ENCODE measurements around the gene OR51I2.
A peak's percentile ranks its signal among the peaks of the same experiment; 100 is the strongest.

OR51I2 gene, protein sequence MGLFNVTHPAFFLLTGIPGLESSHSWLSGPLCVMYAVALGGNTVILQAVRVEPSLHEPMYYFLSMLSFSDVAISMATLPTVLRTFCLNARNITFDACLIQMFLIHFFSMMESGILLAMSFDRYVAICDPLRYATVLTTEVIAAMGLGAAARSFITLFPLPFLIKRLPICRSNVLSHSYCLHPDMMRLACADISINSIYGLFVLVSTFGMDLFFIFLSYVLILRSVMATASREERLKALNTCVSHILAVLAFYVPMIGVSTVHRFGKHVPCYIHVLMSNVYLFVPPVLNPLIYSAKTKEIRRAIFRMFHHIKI

DNA sequence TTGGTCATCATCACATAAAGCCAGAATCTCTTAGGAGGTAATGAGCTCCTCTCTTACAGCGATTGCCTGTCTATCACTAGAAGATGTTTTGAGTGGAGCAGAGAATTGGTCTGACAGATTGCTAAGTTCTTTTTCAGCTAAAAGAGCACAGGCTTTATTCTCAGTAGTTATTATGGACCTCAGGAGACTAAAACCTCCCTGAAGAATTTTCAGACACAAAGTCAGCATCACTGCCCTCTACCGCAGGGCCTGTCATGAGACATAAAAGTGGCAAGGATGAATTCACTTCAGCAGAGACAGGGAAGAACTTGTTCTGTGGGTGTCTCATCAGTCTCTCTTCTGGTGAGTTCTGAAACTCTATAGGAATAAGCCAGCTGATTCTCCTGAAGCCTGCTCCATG lies at the start of gene OR51I2:
Gene OR51I2, plus strand, starts transcription at position 301 of the 400 bp plus-strand sequence. CDS start 4,166 bp downstream, outside the sequence.
- no peak for DNase-seq

- no peak for DNase-seq
These were observed 44.0 kb upstream of the OR51I2 start for GRCh38 chr11:5405173-5405572.

GRCh38 chr11:5420993-5421392 lies 28.1 kb upstream of the OR51I2 start:
- DNase-seq: no peak

DNA sequence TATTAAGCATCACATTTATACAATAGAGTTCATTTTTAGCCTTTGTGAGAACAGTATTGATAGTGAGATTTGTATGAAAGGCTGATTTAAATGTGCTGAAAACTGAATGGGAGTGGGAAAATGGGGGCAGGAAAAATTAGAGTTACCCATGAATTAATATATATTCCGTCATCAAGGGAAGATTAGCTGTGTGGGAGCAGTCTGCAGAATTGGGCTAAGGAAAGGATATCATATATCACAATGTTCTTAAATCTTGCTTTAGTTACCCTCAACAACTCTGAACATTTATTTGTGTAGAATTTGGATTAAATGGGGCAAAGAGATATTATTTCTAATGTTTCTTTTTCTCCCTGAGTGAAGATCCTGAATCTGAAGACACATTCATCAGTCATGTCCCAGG lies 27.3 kb upstream of the OR51I2 start, which contains the start of gene OR51Q1:
Gene OR51Q1, plus strand, starts transcription at position 301 of the 400 bp plus-strand sequence. Its CDS starts 90 bp downstream, at position 391.
- DNase-seq: no peak

DNA sequence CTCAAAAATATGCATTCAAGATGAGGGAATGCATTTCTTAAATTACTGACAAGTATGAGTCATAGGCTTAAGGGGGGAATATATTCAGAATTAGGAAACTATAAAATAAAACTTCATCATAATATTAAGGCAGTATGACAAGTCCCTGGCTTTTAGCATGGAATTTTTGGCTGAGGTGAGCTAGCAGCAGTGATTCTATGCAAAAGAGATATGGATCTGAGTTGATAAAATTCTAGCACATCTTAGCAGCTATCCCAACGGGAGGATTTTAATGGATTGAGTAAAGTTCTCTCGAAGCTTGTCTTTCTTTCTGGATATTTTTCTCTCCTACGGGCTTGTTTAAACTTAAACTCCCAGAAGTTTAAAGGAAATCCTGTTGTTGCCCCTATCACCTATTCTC lies 26.0 kb upstream of the OR51I2 start:
- no peak for DNase-seq

- DNase-seq: no peak
These were observed 7.7 kb upstream of the OR51I2 start, which contains the start of gene OR51I1 for GRCh38 chr11:5441414-5441813. Gene OR51I1 (minus strand): TSS chr11:5441514. CDS start chr11:5441514, 0 bp downstream.

- no peak for DNase-seq
These were observed 5.2 kb upstream of the OR51I2 start for GRCh38 chr11:5443835-5444393.

DNA sequence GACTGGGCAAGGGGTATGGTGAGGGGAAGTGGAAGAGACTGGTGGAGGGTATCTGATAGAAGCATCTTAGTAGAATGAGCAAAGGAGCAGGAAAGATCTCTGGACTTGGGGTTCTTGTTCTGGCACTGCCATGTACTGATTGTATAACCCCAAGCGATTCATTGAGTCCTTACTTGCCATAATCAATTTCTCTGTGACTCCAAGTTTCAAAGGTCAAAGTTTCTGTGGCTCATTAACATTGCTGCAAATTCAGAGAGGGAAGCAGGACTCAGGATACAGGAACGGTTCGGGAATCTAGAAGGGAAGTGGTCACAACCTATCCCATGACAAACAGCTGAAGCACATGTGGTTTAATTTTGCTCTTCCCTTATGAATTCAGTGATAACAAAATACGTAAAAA lies 309 bp downstream of the OR51I2 start:
- DNase-seq: no peak

GRCh38 chr11:5460983-5461621 lies 12.0 kb downstream of the OR51I2 start:
- DNase-seq: no peak

DNA sequence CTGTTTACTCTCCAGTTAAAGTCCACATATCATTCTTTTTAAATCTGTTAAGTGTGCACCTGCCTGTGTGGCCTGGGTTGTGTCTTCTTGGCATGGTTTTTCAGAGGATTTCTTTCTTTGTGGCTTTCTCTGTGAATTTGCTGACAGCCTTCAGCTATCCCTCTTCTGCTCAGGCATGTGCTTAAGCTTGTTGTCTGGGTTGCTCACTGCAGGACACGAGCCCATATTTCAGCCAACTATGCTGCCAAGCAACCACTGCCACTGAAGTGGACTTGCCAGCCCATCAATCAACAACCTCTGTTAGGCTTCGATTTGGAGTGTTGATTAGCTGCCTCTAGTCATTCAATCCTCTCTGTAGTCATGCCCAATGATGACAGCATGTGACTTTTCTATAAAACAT lies 18.4 kb downstream of the OR51I2 start:
- no peak for DNase-seq

DNA sequence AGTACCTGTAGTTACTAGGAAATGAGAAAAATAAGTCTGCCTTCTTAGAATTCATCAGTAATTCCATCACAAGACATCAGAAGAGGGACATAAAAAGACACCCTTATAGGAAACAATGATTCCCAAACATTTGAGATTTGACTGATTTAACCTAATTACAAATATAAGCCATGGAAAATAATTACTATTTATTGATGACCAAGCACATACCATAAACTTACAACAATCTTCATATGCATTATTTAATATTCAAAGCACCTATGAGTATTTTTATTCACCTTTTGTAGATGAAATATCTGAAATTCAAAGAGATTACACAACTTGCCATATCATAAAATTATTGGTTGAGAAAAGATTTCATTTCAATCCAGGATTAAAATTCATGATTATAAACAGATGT lies 24.8 kb downstream of the OR51I2 start:
- DNase-seq: no peak

DNA sequence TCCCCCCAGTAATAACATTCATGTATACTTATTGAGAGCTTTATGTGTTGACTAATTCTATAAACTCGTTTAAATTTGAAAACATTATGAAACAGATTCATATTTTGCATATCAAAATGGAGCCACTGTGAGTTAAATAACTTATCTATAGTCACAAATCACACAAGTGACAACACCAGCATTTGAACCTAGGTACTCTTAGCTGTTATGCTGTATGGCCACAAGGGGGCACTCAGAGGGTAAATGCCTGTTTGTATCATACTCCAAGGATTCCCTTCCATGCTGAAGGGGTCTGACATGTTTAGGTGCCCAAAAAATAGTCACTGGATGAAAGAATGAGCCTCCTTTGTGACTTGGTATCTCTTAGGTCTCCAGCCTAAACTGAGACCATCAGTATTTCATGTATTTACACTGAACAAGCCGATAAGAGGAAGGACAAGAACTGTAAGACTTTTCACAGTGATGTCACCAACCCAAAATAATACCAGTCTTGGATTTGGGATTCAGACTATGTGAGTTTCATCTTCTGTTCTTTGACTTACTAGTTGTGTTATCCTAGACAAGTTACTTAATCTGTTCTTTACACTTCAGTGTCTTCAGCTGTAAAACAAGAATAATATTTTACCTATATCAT lies 27.2 kb downstream of the OR51I2 start:
- DNase-seq: peak in 7 of 58 donors; percentile 0 to 12 (median 4)

DNA sequence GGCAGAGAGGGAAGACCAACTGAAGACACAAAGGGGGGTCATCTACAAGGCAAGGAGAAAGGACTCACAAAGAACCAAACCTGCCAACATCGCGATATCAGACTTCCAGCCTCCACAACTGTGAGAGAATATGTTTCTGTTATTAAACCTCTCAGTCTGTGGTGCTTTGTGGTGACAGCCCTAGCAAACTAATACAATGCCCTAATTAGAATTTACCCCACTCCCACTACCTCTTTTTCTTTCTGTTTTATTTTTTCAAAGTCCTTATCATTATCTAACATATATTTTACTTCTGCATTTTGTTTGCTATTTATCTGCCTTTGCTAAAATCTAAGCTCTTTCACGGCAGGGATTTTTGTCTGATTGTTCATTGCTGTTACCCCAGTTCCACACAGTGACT lies 36.9 kb downstream of the OR51I2 start:
- DNase-seq: no peak

- no peak for DNase-seq
These were observed 37.3 kb downstream of the OR51I2 start for GRCh38 chr11:5486421-5486820.

GRCh38 chr11:5488385-5488784 lies 39.3 kb downstream of the OR51I2 start, which contains the start of gene OR52D1:
Gene OR52D1 (plus strand): TSS chr11:5488685. CDS start chr11:5488707, 22 bp downstream.
- DNase-seq: no peak

DNA sequence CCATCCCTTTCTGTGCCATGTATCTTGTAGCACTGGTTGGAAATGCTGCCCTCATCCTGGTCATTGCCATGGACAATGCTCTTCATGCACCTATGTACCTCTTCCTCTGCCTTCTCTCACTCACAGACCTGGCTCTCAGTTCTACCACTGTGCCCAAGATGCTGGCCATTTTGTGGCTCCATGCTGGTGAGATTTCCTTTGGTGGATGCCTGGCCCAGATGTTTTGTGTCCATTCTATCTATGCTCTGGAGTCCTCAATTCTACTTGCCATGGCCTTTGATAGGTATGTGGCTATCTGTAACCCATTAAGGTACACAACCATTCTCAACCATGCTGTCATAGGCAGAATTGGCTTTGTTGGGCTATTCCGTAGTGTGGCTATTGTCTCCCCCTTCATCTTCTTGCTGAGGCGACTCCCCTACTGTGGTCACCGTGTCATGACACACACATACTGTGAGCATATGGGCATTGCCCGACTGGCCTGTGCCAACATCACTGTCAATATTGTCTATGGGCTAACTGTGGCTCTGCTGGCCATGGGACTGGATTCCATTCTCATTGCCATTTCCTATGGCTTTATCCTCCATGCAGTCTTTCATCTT lies 39.8 kb downstream of the OR51I2 start:
- no peak for DNase-seq

DNA sequence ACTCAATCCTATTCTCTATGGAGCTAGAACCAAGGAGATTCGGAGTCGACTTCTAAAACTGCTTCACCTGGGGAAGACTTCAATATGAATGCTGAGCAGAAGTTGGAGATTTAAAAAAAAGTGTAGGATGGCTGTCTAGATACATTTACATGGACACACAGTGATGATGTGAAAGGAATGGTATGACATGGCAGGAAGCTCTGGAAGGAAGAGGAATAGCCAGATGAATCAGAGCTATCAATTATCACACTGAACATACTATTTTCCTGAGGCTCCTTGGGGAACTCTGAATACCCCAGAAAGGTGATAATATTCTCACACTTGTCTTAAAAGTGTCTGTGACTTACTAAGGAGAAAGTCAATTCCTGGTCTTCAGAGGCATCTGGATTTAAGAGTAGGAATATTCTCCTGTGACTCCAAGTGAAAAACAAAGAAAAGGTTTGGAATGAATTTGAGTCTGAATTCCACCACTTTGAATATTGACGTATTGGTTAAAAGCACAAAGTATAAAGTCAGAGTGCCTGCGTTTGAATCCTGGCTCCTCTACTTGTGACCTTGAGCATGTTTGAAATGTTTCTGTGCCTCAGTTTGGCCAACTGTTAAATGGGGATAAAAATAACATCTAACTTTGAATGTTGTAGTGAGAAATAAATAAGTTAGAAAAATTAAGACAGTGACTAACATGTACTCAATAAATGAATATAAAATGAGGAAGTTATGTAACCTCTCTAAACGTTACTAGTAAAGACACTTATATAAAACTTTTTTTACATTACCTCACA lies 40.6 kb downstream of the OR51I2 start:
- DNase-seq: no peak

- DNase-seq: no peak
These were observed 50.5 kb downstream of the OR51I2 start for GRCh38 chr11:5499671-5500070.

DNA sequence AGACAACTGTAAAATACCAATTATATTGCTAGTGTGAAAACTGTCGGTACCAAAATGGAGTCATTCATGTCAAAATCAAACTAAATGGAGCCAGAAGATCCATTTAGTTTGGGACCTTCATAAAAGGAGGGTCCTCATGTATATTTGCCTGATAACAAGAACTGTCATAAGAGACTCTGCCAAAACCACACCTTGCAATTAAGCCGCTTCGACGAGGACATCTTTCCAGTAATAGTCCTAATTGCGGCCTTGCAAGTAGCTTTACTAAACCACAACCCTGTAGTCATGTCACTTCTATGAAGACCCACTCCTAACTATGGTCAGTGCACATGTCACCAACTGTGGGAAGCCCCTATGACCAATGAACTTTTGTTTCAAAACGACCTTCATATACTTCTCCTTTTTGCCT lies 51.3 kb downstream of the OR51I2 start:
- no peak for DNase-seq

- DNase-seq: no peak
These were observed 55.3 kb downstream of the OR51I2 start for GRCh38 chr11:5504403-5504921.

Measured in anterior cingulate cortex (tissue), 58 donors.